PC-3 (cell line): ENCODE measurements around the gene CNPY4.

Experiments
- EZH2 ChIP-seq: fragments of 300-600 bp; sonication (generic); IDR thresholded peaks from one replicate; pipeline ENCODE4 v1.6.1; 2017; ENCODE audit warnings: antibody characterized with exemption, mild to moderate bottlenecking, low read length; ENCODE audit not compliant: unreplicated experiment
- EZH2phosphoT487 ChIP-seq: fragments of 300-600 bp; sonication (generic); IDR thresholded peaks from 2 replicates; pipeline ENCODE4 v1.6.1; 2018; ENCODE audit warnings: mild to moderate bottlenecking, antibody characterized with exemption, low read length, borderline replicate concordance
- TF ChIP-seq, protein P1 (sequence below): fragments of 300-600 bp; sonication (generic); conservative IDR thresholded peaks from 2 replicates; pipeline ENCODE4 v1.5.1; 2017; ENCODE audit warnings: antibody characterized with exemption, low read depth, mild to moderate bottlenecking, low read length

GRCh38 chr7:100132697-100133151 lies 13.3 kb downstream of the CNPY4 start:
- TF ChIP-seq, protein P1, sequence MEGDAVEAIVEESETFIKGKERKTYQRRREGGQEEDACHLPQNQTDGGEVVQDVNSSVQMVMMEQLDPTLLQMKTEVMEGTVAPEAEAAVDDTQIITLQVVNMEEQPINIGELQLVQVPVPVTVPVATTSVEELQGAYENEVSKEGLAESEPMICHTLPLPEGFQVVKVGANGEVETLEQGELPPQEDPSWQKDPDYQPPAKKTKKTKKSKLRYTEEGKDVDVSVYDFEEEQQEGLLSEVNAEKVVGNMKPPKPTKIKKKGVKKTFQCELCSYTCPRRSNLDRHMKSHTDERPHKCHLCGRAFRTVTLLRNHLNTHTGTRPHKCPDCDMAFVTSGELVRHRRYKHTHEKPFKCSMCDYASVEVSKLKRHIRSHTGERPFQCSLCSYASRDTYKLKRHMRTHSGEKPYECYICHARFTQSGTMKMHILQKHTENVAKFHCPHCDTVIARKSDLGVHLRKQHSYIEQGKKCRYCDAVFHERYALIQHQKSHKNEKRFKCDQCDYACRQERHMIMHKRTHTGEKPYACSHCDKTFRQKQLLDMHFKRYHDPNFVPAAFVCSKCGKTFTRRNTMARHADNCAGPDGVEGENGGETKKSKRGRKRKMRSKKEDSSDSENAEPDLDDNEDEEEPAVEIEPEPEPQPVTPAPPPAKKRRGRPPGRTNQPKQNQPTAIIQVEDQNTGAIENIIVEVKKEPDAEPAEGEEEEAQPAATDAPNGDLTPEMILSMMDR: peak; percentile 87
- TF ChIP-seq EZH2 (no peak), EZH2phosphoT487 (no peak)
